ENCODE measurements around the gene MAP2. TPM values are rescaled to one million over a fixed set of nuclear protein-coding genes. Genes with fewer than 3 reads are reported as not detected.

The MAP2 gene
- total RNA-seq = 119 and 123 TPM in 2 replicates
- long read RNA-seq, full-length matches to known transcripts = 16 of 143 reads
- long read RNA-seq, partial matches to known transcripts = 30 of 143 reads
- long read RNA-seq, other reads (novel, unspliced or antisense) = 97 of 143 reads

DNA sequence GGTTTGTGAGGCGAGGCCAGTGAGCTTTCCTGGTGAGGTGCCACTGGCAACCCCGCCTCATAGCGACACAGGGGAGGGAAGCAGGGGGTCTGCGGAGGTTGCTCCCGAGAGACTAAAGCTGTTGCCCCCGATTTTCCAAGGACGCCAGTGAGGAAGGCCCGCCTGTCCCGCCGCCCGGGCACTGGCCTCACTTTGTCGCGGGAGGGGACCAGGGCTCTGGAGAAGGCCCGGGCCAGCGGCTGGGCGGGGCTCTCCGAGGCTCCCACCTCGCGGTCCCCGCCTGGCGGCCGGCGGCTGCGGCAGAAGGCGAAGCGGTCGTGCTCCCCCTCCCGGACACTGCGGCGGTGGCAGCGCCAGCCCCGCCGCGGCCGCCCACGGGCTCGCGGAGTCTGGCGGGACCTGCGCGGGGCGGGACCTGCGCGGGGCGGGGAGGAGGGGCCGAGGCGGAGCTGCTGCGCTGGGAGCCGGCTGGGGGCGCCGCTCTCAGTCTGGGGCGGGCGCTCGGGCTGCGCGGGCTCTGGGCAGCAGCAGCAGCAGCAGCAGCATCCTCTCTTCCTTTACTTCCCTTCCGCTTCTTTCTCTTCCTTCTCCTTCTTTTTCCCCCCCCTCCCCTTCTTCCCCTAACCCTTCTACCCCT, at the start of gene MAP2:
MAP2 (plus strand) TSS at position 486 of the 637 bp plus-strand sequence. CDS start 229,124 bp downstream, outside the sequence.
- Mint-ChIP-seq H3K27me3 (ENCODE audit: low read depth) (no peaks in the 10 kb centered on the region), H3K4me1 (peaks cover 49% of the 10 kb centered on the region), H3K36me3 (ENCODE audit: low read depth) (peaks cover 3% of the 10 kb centered on the region), H3K4me3 (peak within 1 kb of the TSS; percentile 98), H3K27ac (ENCODE audit: unreplicated experiment) (peak within 1 kb of the TSS; percentile 83), H3K9me3 (peaks cover 1% of the 10 kb centered on the region)
- peak; percentile 93 for TF ChIP-seq CTCF (conservative IDR thresholded peaks at IDR 0.05)
- peak; percentile 90 for DNase-seq (ENCODE audit: low read depth, low spot score)

- Mint-ChIP-seq H3K4me1 (no peaks in the 10 kb centered on the region), H3K27me3 (ENCODE audit: low read depth) (no peaks in the 10 kb centered on the region), H3K4me3 (no peak overlapping the region), H3K36me3 (ENCODE audit: low read depth) (peaks cover 19% of the 10 kb centered on the region), H3K9me3 (peaks cover 19% of the 10 kb centered on the region), H3K27ac (ENCODE audit: unreplicated experiment) (no peak overlapping the region)
- no peak for TF ChIP-seq CTCF (conservative IDR thresholded peaks at IDR 0.05)
- no peak for DNase-seq (ENCODE audit: low read depth, low spot score)
Measured at GRCh38 chr2:209376686-209377085, 47.2 kb upstream of the MAP2 start.

DNA sequence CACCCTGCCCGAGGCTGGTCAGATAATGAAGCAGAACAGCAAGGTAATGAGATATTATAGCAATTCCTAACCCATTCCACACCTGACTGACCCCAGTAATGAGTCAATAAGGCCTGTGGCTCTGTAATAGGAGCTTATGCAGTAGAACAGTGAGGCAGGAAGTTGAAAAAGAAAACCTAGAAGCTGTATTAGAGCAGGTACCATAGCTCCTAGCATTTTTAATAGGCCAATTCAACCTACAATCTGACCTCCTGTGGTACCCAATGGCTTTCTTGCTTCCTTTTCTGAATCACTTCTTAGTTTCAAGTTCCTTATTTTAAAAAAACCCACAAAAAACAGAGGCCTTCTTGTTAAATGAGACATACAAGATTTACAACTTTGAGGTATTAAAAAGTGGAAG, 43.6 kb upstream of the MAP2 start:
- Mint-ChIP-seq H3K4me1 (no peaks in the 10 kb centered on the region), H3K9me3 (peaks cover 5% of the 10 kb centered on the region), H3K27me3 (ENCODE audit: low read depth) (no peaks in the 10 kb centered on the region), H3K4me3 (no peak overlapping the region), H3K36me3 (ENCODE audit: low read depth) (peaks cover 5% of the 10 kb centered on the region), H3K27ac (ENCODE audit: unreplicated experiment) (no peak overlapping the region)
- DNase-seq (ENCODE audit: low read depth, low spot score) = no peak
- TF ChIP-seq CTCF (conservative IDR thresholded peaks at IDR 0.05) = no peak

GRCh38 chr2:209381091-209381490, 42.8 kb upstream of the MAP2 start:
- peaks cover 3% of the 10 kb centered on the region for H3K9me3 Mint-ChIP-seq
- no peak overlapping the region for H3K27ac Mint-ChIP-seq (ENCODE audit: unreplicated experiment)
- H3K4me3 Mint-ChIP-seq = no peak overlapping the region
- TF ChIP-seq CTCF (conservative IDR thresholded peaks at IDR 0.05) = no peak
- no peaks in the 10 kb centered on the region for H3K36me3 Mint-ChIP-seq (ENCODE audit: low read depth)
- H3K27me3 Mint-ChIP-seq (ENCODE audit: low read depth) = no peaks in the 10 kb centered on the region
- no peak for DNase-seq (ENCODE audit: low read depth, low spot score)
- H3K4me1 Mint-ChIP-seq = no peaks in the 10 kb centered on the region

DNA sequence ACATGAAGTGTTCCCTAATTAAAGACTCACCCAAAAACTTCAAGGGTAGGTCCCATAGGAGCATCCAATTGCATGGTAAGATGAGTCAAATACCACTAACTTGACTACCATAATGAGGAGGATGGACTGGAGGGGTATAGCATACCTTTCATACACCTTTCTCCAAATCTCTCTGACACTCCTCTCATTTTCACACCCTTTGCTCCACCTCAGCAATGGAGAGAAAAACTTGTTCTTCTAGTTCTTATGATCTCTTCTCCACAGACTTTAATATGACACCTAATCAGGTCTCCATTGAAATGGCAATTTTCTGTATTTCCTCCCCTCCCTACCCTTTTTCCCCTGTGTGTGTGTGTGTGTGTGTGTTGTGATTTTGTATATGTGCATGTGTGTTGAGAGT, 41.1 kb upstream of the MAP2 start:
- Mint-ChIP-seq H3K36me3 (ENCODE audit: low read depth) (no peaks in the 10 kb centered on the region), H3K4me1 (peaks cover under 1% of the 10 kb centered on the region), H3K27ac (ENCODE audit: unreplicated experiment) (no peak overlapping the region), H3K27me3 (ENCODE audit: low read depth) (no peaks in the 10 kb centered on the region), H3K4me3 (no peak overlapping the region), H3K9me3 (peaks cover 3% of the 10 kb centered on the region)
- no peak for DNase-seq (ENCODE audit: low read depth, low spot score)
- no peak for TF ChIP-seq CTCF (conservative IDR thresholded peaks at IDR 0.05)

Measured in neural crest cell (in vitro differentiated cells).